GM12872 (cell line): ENCODE measurements around the gene GPHB5.

Experiments used
- CTCF ChIP-seq: IDR thresholded peaks from 3 replicates; pipeline ENCODE4 v1.5.1; 2011; ENCODE audit warnings: low read depth, mild to moderate bottlenecking, low read length, moderate library complexity; ENCODE audit not compliant: insufficient read depth

GPHB5 gene

GRCh38 chr14:63318835-63319234 lies at the start of gene GPHB5:
GPHB5 (minus strand) TSS chr14:63318935; CDS start chr14:63317849, 1,086 bp downstream.
- no peak for TF ChIP-seq CTCF

GRCh38 chr14:63367742-63368364 lies 49.1 kb upstream of the GPHB5 start:
- TF ChIP-seq CTCF, result no peak

- TF ChIP-seq CTCF, result no peak
Measured at GRCh38 chr14:63362389-63362819, 43.7 kb upstream of the GPHB5 start.

GRCh38 chr14:63361790-63362189 lies 43.1 kb upstream of the GPHB5 start:
- peak; percentile 24; the same call in 2 of the 3 replicates for TF ChIP-seq CTCF

- TF ChIP-seq CTCF, result no peak
Measured at GRCh38 chr14:63357841-63358240, 39.1 kb upstream of the GPHB5 start.

GRCh38 chr14:63345826-63346225 lies 27.1 kb upstream of the GPHB5 start:
- no peak for TF ChIP-seq CTCF

- no peak for TF ChIP-seq CTCF
Measured at GRCh38 chr14:63344336-63344735, 25.6 kb upstream of the GPHB5 start.
